DMS153 treated with DMSO at 0.1 percent for 48 hours (cell line): ENCODE results near the gene VAV3.

Experiments
- DNase-seq: peaks from one replicate; lab custom pipeline; 2025; ENCODE audit not compliant: unreplicated experiment; lab: John Stamatoyannopoulos, UW

The VAV3 gene

DNA sequence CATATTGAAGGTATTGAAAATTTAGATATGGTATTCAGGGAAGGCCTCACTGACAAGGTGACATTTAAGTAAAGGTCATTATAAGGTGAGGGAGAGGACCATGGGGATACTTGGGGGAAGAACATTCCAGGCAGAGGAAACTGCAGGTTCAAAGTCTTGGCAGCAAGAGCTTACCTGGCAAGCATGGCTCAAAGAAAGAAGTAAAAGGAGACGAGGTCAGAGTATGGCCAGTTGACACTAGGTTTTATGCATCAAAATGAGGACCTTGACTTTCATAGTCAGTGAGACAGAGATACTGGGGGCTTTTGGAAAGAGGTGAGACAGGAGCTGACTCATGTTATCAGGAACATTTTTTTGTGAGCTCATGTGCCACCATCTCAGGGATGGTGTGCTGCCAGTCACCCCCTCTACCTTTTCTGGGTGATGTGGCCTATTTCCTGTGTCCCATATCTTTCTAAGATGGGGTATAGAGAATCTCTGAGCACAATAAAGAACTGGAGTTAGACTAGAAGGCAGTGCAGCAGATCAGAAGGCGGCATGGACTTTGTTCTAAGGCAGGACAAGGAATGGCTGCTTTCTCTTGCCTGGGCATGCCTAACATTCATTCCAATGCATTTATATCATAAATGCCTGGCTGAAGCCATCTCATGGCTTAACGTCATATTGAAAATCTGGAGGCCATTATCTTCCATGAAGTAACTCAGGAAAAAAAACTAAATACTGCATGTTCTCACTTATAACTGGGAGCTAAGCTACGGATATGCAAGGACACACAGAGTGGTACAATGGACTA lies 417.4 kb downstream of the VAV3 start:
- DNase-seq = no peak

DNA sequence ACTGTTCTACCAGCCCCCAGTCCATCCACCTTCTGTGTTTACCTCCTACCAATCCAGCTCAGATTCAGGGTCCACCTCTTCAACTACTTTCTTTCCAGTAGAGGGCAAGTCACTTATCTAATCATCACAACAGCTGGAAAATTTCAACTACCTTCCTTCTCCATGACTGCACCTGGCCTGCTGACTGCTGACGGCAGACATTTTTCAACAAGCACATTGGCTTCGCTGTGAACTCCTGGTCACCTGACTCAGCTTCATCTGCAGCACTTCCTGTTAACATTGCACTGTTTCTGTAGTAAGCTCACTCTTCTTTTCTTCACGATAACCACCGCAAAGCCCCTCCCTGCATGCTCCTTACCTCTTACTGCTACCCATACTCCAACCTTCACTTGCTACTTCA lies 418.4 kb downstream of the VAV3 start:
- no peak for DNase-seq

DNA sequence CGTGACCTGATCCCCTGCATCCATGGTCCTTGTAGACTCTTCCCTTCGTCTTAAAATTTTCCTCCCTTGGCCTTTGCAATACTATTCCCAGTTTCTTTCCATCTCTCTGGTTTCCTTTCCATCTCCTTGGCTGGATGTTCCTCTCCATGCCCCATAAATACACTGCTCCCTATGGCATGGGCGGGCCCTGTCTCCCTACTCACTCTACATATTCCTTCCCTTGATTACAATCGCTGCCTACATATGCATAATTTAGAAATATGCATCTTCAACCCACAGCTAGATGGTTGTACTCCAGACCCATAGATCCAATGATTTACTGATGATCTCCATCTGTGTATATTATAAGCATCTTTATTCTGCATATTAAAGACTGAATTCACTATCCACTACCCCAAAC lies 419.1 kb downstream of the VAV3 start:
- DNase-seq = no peak

DNA sequence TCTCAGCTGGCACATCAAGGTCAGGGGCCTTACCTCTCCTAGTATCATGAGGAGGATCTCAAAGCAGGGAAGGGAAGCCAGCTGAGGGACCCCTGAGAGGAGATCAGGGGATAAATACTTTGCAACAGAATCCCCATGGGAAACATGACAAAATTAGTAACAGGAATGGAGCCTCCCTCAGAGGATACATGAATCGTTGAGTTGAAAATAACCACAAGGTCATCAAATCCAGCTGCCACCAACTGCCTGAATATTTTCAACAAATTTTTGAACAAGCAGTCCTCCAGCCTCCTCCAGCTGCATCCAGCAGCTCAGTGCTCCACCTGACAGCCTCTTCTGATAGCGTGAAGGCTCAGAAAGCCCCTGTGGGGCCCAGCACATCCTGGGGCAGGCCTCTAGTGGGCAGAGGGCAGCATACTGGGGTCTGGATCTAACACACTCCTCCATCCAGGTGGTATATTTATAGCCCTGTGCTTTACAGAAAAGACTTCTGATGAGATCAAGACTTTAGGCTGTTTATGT lies 419.9 kb downstream of the VAV3 start:
- no peak for DNase-seq

DNA sequence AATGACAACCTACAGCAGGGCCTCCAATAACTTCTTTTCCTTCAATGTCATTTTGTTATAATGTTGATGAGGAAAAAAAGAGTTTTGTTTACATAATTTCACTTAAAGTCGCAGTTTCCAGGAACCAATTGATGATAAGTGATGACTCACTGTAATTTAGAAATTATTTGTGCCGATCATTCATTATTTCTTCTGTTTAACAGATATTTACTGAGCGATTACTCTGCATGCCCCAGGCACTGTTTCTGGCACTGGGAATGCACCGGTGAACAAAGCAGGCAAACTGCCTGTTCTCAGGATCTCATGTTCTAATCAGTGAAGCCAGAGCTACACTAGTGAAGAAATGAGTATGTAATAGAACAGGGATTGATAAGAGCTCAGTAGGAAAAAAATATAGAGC lies 420.7 kb downstream of the VAV3 start:
- no peak for DNase-seq

DNA sequence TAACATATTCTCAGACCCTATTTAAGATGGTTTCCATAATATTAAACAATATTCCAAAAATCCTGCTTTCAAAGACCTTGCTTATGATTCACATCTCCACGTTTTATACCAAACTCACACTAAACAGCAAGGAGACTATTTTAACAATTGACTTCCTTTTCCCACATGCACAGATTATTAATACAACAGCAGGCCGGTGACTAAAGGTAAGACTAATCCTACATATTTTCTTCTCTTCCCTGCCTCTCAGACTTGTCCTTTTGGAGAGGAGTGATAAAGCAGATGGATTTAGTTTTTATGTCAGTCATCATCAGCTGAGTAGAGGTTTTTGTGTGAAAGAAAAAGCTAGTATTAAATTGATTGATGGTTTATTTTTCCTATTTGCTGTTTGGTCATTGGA lies 423.6 kb downstream of the VAV3 start:
- DNase-seq = no peak

DNA sequence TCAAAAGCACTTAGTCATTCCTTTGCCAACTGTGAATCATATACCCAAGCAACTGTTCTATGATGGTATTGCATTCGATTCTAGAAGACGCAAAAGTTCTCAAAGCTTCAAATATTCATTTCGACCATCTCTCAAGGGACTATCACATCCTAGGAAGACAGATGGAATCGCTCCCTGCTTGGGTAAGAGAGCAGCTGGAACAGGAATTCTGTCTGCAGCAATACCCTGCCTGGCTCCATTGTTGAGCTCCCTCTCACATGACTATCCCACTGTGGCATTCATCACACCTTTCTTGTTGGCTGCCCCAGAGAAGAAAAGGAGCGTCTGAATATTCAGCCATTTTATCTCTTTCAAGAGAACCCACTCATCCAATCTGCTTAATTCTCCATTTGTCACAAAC lies 426.5 kb downstream of the VAV3 start:
- no peak for DNase-seq

DNA sequence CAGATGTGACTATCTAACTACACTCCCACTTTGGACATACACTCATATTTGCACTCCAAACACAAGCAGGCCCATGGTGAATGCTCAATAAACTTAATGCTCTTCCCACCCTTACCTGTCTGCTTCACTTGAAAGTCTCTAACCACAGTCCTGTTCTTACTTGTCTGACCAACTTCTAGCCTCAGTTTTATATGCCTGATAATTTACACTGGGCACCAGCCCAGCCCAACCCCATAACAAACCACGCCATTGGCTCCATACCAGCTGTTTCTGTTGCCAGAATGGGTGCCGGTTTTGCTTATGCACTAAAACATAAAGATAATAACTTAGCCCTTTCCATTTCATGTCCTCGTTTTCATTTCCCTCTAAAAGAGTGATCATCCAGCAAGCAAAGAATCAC lies 428.7 kb downstream of the VAV3 start:
- DNase-seq = peak; percentile 27

DNA sequence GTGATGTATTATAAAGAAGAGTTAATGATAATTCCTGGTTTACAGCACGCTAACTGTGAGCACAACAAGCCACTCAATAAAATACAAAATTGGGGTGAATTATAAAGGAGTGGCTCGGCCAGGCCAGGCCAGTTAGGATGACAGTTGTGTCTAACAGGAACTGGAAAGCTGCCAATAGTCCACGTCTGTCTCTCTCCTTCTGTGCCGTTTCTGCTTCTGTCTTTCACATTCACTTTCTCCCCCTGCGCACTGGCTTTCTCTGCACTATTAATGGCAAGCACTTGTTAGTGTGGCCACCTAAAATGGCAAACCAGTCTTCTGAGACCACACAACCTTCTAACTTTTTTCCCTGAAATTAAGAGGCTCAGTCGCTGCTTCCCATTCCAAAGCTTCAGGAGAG lies 429.9 kb downstream of the VAV3 start:
- DNase-seq = peak; percentile 7

DNA sequence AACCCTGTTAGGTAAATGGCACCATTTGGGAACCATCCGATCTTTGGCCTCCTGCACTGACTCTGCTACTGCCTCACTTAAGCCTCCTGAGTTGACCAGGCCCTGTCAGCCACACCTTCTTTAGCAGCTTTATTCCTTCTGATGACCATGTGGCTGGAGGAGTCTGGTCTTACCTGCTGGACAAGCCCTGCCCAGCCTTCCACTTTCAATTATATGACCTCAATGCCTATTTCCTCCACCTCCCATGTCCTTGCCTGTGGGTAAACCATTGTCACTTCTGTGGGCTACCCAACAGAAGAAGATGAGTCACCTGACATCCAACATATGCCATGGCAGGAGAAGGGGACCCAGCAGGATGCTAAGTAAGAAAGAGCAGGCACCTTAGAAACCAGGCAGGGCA lies 430.3 kb downstream of the VAV3 start:
- DNase-seq = no peak

DNA sequence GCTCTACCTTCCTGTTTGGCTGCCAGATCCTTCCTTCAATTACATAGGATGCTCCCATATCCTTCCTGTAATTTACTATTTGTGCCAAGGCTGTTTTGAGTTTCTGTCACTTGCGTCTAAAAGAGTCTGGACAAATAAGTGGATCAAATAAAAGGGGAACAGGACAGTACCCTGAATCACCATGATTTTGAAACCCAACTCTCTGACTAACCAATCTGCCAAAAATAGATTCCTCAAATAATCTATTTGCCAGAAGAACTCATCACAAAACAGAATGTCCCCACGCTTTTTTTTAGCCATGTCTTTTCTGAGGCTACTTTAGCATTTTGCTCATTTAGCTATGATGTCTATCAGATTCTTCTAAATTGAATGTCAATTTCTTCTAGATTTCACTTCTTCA lies 431.5 kb downstream of the VAV3 start:
- DNase-seq = no peak

DNA sequence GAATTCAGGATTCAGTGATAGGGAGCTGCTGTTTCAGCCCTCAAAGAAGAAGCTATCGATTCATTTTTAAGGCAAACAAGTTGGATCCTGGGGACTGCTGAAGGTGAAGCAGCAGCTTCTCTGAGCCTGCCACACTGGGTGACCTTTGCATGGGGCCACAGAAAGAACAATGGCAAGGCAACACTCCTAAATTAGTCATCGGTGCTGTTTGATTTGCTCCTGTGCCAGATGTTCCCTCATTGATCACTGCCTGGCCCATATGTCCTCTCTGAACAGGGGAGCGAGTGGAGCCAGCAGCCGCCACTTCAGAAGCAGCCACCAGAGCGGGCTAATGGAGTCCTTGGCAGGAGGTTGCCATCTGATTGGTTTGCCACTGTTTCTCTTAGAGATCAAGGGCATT lies 432.7 kb downstream of the VAV3 start:
- DNase-seq = no peak

DNA sequence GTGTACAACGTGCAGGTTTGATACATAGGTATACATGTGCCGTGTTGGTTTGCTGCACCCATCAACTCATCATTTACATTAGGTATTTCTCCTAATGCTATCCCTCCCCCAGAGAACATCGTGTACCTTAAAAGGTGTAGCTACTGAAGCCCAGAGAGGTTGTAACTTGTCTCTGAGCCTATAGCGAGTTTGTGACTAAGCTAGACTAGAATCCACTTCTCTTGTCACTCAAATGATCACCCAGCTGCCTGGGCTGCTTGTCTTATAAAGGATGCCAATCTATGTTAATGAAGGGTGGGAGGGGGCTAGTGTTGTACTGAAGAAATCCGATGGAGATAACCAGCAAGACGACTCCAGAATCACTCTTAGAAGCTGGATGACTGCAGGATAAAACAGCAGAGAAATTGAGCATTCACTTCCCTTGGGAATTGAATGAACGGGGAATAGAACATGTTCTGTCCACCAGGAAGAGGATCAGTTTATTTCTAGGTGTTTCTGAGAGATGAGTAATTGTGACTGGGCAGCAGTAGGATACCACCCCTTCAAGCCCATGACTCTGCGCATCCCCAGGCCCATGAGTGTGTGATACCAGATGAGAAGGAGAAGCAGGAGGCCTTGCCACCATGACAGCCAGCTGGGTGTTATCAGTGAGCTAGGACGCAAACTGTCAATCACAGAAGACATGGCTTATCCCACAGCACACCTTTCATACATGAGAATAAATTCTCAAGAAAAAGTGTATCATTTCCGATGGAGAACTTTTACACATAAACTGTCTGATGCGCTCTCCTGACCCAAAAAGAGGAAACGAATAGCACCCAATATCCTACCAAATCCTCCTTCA lies 433.7 kb downstream of the VAV3 start:
- no peak for DNase-seq

DNA sequence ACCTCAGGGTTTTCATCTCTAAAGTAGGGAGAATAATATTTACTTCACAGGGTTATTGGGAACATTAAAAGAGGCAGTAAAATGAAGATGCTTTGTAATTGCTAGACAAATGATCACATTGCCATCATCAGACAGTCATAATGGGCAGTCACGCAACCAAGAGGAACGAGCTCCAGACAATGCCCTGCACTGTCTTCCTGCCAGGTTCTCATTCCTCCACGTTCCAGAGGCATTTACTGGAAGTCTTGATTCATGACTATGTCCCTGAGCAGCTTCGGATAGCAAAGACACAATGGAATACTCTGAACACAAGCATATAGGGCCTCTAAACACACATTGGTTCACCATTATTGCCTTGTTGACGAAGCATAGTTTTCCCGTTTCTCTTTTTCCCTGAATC lies 434.4 kb downstream of the VAV3 start:
- no peak for DNase-seq

DNA sequence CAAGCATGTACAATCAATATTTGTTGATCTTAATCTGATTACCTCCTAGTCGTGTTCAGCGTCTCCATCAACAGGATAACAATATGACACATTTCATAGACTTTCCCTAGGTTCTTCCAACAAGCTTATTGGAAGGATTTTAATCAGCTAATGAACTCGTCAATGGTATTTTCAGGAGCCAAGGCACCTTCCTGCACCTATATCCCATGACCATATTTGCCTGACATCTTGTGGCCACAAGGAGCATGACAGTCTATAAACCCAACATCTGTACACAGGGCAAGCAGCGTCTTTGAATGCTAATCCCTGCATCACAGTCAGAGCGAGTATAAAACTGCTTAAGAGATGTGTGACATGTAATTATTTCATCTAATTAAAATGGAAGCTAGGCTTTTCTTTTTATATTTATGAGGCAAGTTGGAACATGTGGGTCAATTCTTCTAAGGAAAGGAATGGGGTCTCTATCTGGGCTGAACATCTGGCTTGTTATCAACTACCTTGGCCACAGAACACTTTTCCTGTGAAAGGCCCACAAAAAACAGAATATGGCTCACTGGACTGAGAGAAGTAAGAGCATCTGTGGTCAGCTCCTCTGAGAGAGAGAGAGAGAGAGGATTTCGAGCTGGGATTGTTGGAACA lies 435.4 kb downstream of the VAV3 start:
- peak; percentile 45 for DNase-seq

DNA sequence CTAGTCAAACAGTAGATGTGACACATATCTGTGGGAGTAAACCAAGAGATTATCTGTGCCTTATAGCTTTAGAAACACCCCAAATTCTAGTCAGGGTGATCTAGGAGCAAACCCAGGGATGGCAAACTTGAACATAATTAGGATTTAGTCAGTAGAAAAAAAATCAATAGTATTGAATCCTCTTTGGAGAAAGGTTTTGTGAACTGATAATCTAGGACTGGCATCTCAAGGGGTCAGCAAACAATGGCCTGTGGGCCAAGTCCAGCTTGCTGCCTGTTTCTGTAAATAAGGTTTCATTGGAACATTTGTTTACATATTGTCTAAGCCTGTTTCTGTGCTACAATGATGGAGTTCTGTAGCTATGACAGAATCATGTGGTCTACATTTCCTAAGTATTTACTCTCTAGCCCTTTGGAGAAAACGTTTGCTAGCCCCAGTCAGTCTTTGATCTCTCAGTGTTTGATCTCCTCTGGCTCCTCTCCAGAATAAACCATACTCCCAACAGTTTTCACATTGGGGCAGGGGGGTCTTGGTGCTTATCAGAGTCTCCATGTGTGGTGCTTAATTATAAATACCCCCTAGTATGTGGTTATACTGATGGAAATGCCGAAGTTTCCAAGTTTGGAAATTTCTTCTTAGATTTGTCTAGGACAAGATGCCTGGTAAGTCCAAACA lies 438.3 kb downstream of the VAV3 start:
- DNase-seq = no peak

DNA sequence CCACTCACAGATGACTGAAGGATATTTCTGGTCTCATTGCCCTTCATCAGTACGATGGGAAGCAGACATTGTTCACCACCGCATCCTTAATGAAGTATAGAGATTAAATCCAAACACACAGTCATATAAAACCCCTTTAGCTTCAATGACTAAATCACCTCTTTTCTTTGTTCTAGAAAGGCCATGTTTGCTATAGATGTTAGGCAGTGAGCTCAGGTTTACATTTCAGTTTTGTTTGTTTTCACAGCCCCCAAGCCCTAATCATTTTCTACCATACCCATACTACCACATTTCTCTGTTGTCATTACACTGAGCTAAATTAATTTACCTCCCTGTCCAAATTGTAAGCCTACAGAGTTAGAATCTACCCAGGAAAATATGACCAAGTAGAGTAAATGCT lies 439.0 kb downstream of the VAV3 start:
- DNase-seq = peak; percentile 21

DNA sequence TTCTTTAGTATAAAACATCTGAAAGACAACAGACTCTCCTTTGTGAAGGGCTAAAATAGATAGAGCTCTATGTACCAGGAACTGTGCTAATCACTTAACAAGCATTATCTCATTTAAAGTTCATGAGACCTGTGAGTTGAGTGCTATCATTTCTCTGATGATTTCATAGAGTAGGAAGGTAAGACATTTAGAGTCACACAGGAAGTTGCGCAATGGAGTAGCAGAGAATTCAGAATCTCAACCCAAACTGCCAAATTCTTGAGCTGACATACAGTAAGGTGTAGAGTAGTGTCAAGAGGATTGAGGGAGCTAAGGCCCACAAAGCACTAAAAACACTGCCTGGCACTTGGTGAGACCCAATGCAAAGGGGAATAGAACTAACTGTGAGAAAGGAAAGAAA lies 439.8 kb downstream of the VAV3 start:
- DNase-seq = no peak

DNA sequence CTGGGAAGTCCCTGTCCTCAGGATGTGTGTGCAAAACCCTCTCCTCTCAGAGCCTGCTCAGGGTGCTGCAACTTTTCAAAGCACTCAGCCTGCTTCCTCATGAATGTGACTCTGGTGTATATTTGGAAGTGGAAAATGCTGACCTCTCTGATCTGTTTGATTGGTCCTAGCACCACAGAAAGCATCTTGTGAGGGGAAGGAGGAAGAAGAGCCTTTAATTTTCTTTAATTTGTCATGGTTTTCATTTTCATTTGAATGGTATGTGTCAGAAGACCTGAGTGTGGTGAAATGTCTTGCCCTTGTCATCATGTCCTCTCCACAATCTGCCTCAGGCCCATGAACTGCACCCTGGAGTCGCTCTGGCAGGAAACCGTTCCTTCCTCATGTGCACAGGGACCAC lies 440.7 kb downstream of the VAV3 start:
- DNase-seq = no peak

DNA sequence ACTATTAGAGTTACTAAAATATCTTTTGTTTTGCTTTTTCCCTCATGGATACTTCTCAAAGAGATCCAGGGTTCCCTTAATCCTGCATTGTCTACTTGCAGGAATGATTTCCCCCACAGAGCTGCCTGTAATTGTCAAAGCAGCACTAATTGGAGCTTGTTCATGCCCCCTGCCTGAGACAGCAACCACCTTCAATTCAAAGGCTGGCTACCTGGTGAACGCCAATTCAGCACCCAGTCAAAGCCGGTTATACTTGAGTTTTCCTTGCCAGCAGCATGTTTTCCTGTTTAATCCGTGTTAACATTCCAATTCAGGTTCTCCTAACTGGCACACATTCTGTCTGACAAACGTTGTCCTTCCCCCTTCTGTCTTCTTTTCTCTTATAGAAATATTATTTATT lies 441.2 kb downstream of the VAV3 start:
- no peak for DNase-seq

DNA sequence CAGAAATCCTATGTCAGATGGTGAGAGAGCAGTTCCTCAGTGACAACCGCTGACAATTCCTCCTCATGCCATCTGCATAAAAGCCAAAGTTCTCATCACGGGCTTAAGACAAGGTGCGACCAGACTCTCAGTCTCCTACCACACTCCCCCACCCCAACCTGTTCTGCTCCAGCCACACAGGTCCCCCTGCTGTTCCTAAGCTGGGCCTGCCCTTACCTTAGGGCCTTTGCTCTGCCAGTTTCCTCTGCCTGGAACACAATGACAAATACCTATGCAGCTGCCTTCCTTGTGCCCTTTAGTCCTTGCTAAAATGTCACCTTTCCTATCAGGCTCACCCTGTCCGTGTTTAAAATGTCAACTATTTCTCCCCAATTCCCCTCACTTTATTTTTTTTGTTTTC lies 441.9 kb downstream of the VAV3 start:
- no peak for DNase-seq
